ENCODE data around the gene C2CD4A. TPM values are rescaled to one million over a fixed set of nuclear protein-coding genes. Genes with fewer than 3 reads are reported as not detected.
A peak's percentile ranks its signal among the peaks of the same experiment; 100 is the strongest.

C2CD4A gene
- total and polyA plus RNA-seq, 8 donors, result 1.2 to 16.1 (median 2.7) TPM

DNA sequence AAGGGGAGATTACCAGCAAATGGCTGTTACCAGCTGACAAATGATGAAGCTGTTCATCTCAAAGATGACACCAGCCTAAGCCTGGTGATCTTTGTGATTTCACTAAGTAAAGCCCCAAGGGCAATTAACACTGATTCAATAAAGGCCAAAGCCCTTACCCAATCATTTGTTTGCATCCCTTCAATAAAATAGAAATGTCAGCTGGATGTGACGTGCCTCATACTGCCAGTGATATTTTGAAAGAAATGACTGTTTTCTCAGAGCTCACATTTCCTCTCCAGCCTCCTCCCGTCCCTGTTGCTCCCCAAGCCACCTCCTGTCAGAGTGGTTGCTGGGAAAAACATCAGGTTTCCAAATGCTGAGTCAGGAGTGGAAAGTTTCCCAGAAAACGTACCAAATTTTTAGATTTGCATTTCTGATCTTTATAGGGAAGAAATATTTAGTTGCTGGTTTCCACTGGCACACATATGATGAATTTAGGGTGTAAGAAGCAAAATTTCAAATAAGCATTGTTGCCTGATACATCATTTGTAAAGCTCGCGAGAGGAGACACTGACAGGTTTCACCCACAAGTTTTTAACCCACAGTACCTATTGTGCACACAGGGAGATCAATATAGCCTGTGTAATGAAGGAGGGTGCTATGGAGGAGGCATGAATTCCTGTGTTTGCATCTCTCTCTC is 21.0 kb downstream of the C2CD4A start:
- FAIRE-seq, result no peak
- peak in 3 of 6 donors; percentile 37 to 63 (median 49) for DNase-seq
- Histone ChIP-seq H3K4me1 (peaks cover 0 to 15% (median 0%) of the 10 kb centered on the region in 3 donors), H3K27me3 (no peaks in the 10 kb centered on the region), H3K4me3 (no peak overlapping the region), H3K27ac (peak overlapping the region in 2 of 4 donors; percentile 56 to 76), H3K9me3 (no peaks in the 10 kb centered on the region), H3K36me3 (no peaks in the 10 kb centered on the region)
- intact Hi-C loops (cut with DNase I), result no loop called here
- peak; percentile 88 to 91 (median 91) for ATAC-seq
- WGBS, 2 donors, result 17 to 19% methylated on average over 5 of the region's 5 CpGs
- TF ChIP-seq, protein P1, sequence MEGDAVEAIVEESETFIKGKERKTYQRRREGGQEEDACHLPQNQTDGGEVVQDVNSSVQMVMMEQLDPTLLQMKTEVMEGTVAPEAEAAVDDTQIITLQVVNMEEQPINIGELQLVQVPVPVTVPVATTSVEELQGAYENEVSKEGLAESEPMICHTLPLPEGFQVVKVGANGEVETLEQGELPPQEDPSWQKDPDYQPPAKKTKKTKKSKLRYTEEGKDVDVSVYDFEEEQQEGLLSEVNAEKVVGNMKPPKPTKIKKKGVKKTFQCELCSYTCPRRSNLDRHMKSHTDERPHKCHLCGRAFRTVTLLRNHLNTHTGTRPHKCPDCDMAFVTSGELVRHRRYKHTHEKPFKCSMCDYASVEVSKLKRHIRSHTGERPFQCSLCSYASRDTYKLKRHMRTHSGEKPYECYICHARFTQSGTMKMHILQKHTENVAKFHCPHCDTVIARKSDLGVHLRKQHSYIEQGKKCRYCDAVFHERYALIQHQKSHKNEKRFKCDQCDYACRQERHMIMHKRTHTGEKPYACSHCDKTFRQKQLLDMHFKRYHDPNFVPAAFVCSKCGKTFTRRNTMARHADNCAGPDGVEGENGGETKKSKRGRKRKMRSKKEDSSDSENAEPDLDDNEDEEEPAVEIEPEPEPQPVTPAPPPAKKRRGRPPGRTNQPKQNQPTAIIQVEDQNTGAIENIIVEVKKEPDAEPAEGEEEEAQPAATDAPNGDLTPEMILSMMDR (IDR thresholded peaks at IDR 0.05), result no peak

DNA sequence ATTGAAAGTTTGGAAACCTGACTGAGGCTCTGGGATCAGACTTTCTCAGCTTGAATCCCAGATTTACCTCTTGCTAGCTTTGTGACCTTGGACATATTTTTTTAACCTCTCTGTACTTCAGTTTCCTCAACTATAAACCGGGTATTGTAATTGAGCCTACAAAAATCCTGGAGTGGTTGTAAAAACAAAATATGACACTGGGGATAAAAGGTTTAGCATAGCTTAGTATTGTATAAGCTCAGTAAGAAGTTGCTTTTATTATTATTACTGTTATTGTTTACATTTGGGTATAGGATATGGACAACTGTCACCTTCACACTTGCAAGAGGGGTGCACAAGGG is 21.5 kb downstream of the C2CD4A start:
- FAIRE-seq (no peak), DNase-seq (no peak), ATAC-seq (no peak)
- Histone ChIP-seq H3K9me3 (no peaks in the 10 kb centered on the region), H3K4me1 (peaks cover 0 to 15% (median 0%) of the 10 kb centered on the region in 3 donors), H3K36me3 (no peaks in the 10 kb centered on the region), H3K27ac (peak overlapping the region in 2 of 4 donors; percentile 37 to 76), H3K27me3 (no peaks in the 10 kb centered on the region), H3K4me3 (no peak overlapping the region)
- TF ChIP-seq, protein P1 (IDR thresholded peaks at IDR 0.05), result no peak
- WGBS, 2 donors, result 14 to 21% methylated on average over 1 of the region's 1 CpG
- intact Hi-C loops (cut with DNase I), result no loop called here

DNA sequence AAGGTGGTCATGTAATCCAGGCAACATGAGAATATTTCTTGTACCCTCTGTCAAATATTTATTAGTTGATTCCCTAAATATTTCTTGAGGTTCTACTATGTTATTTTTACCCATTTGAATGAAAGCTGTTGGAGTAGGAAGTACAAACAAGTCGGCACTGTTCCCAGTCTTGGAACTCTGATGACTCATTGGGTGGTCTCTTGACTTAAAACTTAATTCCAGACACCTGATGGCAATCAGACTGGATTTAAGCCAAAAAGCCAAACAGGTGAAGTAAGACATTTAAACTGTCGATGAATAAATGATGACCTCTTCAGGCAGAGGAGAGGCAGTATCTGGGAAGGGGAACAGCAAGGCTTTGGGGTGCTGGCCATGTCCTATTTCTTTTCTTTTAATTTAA is 22.8 kb downstream of the C2CD4A start:
- Histone ChIP-seq H3K27me3 (no peaks in the 10 kb centered on the region), H3K36me3 (no peaks in the 10 kb centered on the region), H3K4me3 (no peak overlapping the region), H3K27ac (no peak overlapping the region), H3K4me1 (peaks cover 0 to 15% (median 0%) of the 10 kb centered on the region in 3 donors), H3K9me3 (no peaks in the 10 kb centered on the region)
- TF ChIP-seq, protein P1 (IDR thresholded peaks at IDR 0.05), result no peak
- FAIRE-seq (no peak), DNase-seq (no peak), ATAC-seq (no peak)
- intact Hi-C loops (cut with DNase I), result no loop called here
- 66 to 67% methylated on average over 2 of the region's 2 CpGs for WGBS, 2 donors

DNA sequence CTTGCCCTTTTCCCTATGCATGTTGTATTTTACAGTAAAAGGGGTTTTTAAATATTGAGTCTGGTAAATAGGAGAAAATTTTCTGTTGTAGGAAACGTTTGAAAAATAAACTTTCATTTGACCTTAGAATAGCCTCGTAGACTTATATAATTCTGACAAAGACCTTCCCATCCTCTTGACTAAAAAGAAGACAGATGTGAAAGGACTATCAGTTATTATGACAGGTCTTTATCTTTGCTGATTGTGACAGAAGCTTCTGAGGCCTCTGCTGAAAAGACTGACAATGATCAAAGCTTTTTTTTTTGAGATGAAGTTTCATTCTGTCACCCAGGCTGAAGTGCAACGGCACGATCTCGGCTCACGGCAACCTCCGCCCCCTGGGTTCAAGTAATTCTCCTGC is 24.2 kb downstream of the C2CD4A start:
- H3K4me3 ChIP-seq, result no peak overlapping the region
- DNase-seq, result no peak
- intact Hi-C loops (cut with DNase I), result no loop called here
- 87 to 91% methylated on average over 7 of the region's 7 CpGs for WGBS, 2 donors
- no peaks in the 10 kb centered on the region for H3K36me3 ChIP-seq
- H3K27ac ChIP-seq, result no peak overlapping the region
- no peaks in the 10 kb centered on the region for H3K9me3 ChIP-seq
- no peak for FAIRE-seq
- TF ChIP-seq, protein P1 (IDR thresholded peaks at IDR 0.05), result no peak
- peaks cover 0 to 15% (median 0%) of the 10 kb centered on the region in 3 donors for H3K4me1 ChIP-seq
- H3K27me3 ChIP-seq, result no peaks in the 10 kb centered on the region
- ATAC-seq, result no peak

DNA sequence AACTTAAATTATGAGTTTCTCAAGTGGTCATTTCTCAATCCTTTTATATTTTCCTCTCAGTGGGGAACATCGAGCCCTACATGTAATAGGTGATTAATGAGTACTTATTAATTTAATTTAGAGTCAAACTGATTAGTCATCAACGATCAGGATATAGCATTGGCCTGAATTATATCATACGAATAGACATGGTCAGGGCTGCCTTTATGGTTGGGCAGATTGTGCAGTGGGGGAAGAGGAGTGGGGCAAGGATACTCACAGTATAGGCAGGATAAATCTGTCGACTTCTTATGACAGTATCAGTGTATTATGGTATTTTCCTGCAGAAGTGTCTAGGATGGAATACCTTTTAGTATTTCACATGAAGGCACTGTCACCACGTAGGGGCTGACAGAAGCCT is 27.0 kb downstream of the C2CD4A start:
- no peak for DNase-seq
- Histone ChIP-seq H3K4me3 (no peak overlapping the region), H3K36me3 (no peaks in the 10 kb centered on the region), H3K4me1 (peaks cover 0 to 4% (median 1%) of the 10 kb centered on the region in 3 donors), H3K27me3 (no peaks in the 10 kb centered on the region), H3K27ac (no peak overlapping the region), H3K9me3 (no peaks in the 10 kb centered on the region)
- TF ChIP-seq, protein P1 (IDR thresholded peaks at IDR 0.05), result no peak
- intact Hi-C loops (cut with DNase I), result no loop called here
- FAIRE-seq, result no peak
- no peak for ATAC-seq
- 82 to 88% methylated on average over 5 of the region's 5 CpGs for WGBS, 2 donors

All from pancreas (tissue), 10 donors.